ENCODE measurements around the gene KIDINS220.

KIDINS220 gene

GRCh38 chr2:8836971-8837794 is at the start of gene KIDINS220:
KIDINS220 (minus strand) TSS chr2:8837613; CDS start chr2:8827093, 10,520 bp downstream.
- DNase-seq (ENCODE audit: low spot score), result peak; percentile 87

- no peak for DNase-seq (ENCODE audit: low spot score)
Measured at GRCh38 chr2:8886876-8887275, 49.5 kb upstream of the KIDINS220 start.

GRCh38 chr2:8886202-8886518 is 48.7 kb upstream of the KIDINS220 start:
- no peak for DNase-seq (ENCODE audit: low spot score)

GRCh38 chr2:8885449-8886201 is 48.2 kb upstream of the KIDINS220 start:
- DNase-seq (ENCODE audit: low spot score), result no peak

GRCh38 chr2:8884812-8885211 is 47.4 kb upstream of the KIDINS220 start:
- DNase-seq (ENCODE audit: low spot score), result no peak

- no peak for DNase-seq (ENCODE audit: low spot score)
Measured at GRCh38 chr2:8882094-8882493, 44.7 kb upstream of the KIDINS220 start.

- DNase-seq (ENCODE audit: low spot score), result no peak
Measured at GRCh38 chr2:8877894-8878293, 40.5 kb upstream of the KIDINS220 start.

- DNase-seq (ENCODE audit: low spot score), result no peak
Measured at GRCh38 chr2:8877332-8877731, 39.9 kb upstream of the KIDINS220 start.

- DNase-seq (ENCODE audit: low spot score), result no peak
Measured at GRCh38 chr2:8876628-8877027, 39.2 kb upstream of the KIDINS220 start.

- DNase-seq (ENCODE audit: low spot score), result peak; percentile 11
Measured at GRCh38 chr2:8872821-8873432, 35.5 kb upstream of the KIDINS220 start.

GRCh38 chr2:8870441-8870840 is 33.0 kb upstream of the KIDINS220 start:
- no peak for DNase-seq (ENCODE audit: low spot score)

- DNase-seq (ENCODE audit: low spot score), result no peak
Measured at GRCh38 chr2:8867363-8867762, 29.9 kb upstream of the KIDINS220 start.

GRCh38 chr2:8863331-8863953 is 26.0 kb upstream of the KIDINS220 start:
- no peak for DNase-seq (ENCODE audit: low spot score)

- DNase-seq (ENCODE audit: low spot score), result no peak
Measured at GRCh38 chr2:8862230-8862629, 24.8 kb upstream of the KIDINS220 start.

- DNase-seq (ENCODE audit: low spot score), result no peak
Measured at GRCh38 chr2:8861797-8862196, 24.4 kb upstream of the KIDINS220 start.

- no peak for DNase-seq (ENCODE audit: low spot score)
Measured at GRCh38 chr2:8860239-8860638, 22.8 kb upstream of the KIDINS220 start.

- no peak for DNase-seq (ENCODE audit: low spot score)
Measured at GRCh38 chr2:8858910-8859309, 21.5 kb upstream of the KIDINS220 start.

GRCh38 chr2:8858264-8858663 is 20.9 kb upstream of the KIDINS220 start:
- DNase-seq (ENCODE audit: low spot score), result no peak

GRCh38 chr2:8857709-8858108 is 20.3 kb upstream of the KIDINS220 start:
- no peak for DNase-seq (ENCODE audit: low spot score)

- DNase-seq (ENCODE audit: low spot score), result no peak
Measured at GRCh38 chr2:8856176-8856575, 18.8 kb upstream of the KIDINS220 start.

GRCh38 chr2:8855010-8855409 is 17.6 kb upstream of the KIDINS220 start:
- no peak for DNase-seq (ENCODE audit: low spot score)

GRCh38 chr2:8853426-8853825 is 16.0 kb upstream of the KIDINS220 start:
- DNase-seq (ENCODE audit: low spot score), result no peak

Measured in CD4-positive, alpha-beta T cell treated with Interleukin-2 at 100 ng/mL for 4 hours (primary cell).